WERI-Rb-1 (cell line): ENCODE measurements around the gene USP17L19.
"Not testable (repeated sequence)": the region's sequence is repeated elsewhere in the genome, so short reads cannot be mapped to it uniquely, and the experiment has no call there.

Experiments used
- DNase-seq: peaks from one replicate; pipeline ENCODE4 v3.0.0-alpha.2; 2020
- H3K27ac ChIP-seq: fragments of 250-450 bp; sonication (Bioruptor Pico); 2 replicates; pipeline ENCODE4 v1.5.1; 2020; ENCODE audit warnings: mild to moderate bottlenecking, moderate library complexity
- H3K27me3 ChIP-seq: fragments of 250-450 bp; sonication (Bioruptor Pico); 2 replicates; pipeline ENCODE4 v1.5.1; 2021; ENCODE audit warnings: mild to moderate bottlenecking, low read depth, moderate library complexity; ENCODE audit not compliant: insufficient read depth, severe bottlenecking
- H3K36me3 ChIP-seq: fragments of 250-450 bp; sonication (Bioruptor Pico); 2 replicates; pipeline ENCODE4 v1.5.1; 2020; ENCODE audit warnings: mild to moderate bottlenecking, moderate library complexity
- H3K4me3 ChIP-seq: 2 replicates; pipeline ENCODE4 v1.5.1; 2011; ENCODE audit warnings: low read depth, mild to moderate bottlenecking, control low read depth, low read length
- H3K9me3 ChIP-seq: fragments of 250-450 bp; sonication (Bioruptor Pico); 2 replicates; pipeline ENCODE4 v1.5.1; 2021; ENCODE audit warnings: mild to moderate bottlenecking, moderate library complexity; ENCODE audit not compliant: severe bottlenecking

Gene USP17L19

DNA sequence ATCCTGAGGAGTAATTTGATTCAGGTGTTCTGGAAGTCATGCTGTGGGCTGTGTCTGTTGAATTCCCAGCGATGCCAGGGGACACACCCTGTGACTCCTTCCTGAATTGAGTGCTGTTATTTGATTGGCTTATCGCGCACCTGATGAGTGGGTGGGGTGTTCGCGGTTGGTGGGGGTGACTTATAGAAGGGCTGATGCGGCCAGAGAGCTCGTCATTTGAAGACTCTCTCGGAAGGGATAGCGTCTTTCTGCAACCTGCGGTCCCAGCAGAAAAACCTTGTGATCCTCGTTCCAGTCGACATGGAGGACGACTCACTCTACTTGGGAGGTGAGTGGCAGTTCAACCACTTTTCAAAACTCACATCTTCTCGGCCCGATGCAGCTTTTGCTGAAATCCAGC, 14.1 kb downstream of the USP17L19 start, which contains the start of gene USP17L22:
TSS of gene USP17L22 (plus strand) at position 301 of the 400 bp plus-strand sequence. CDS start at position 301, 0 bp downstream.
- H3K36me3 ChIP-seq, DNase-seq, H3K27me3 ChIP-seq, H3K9me3 ChIP-seq, H3K27ac ChIP-seq, H3K4me3 ChIP-seq: not testable (repeated sequence)

DNA sequence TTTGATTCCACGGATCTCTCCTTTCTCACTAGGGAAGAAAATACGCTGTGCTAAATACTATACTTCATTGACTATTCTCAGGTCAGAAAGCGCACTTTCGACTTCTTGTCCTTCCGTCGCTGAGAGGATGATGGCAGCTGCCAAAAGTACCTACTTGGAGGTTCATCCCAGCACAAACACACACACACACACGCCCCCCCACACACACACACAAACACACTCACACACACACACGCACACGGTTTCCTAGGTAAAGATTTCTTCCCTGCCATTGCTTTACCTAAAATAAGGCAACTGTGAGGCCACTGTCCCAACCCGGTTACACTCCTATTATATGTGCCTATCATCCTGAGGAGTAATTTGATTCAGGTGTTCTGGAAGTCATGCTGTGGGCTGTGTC, 18.5 kb downstream of the USP17L19 start:
- not testable (repeated sequence) for H3K9me3 ChIP-seq, H3K27me3 ChIP-seq, H3K4me3 ChIP-seq, H3K36me3 ChIP-seq, H3K27ac ChIP-seq
- peak; percentile 15 for DNase-seq
